ENCODE data around the gene GRM3. TPM values are rescaled to one million over a fixed set of nuclear protein-coding genes. Genes with fewer than 3 reads are reported as not detected.

GRM3 gene
- total and polyA plus RNA-seq, 7 donors, result 0.03 TPM; not detected in 6

DNA sequence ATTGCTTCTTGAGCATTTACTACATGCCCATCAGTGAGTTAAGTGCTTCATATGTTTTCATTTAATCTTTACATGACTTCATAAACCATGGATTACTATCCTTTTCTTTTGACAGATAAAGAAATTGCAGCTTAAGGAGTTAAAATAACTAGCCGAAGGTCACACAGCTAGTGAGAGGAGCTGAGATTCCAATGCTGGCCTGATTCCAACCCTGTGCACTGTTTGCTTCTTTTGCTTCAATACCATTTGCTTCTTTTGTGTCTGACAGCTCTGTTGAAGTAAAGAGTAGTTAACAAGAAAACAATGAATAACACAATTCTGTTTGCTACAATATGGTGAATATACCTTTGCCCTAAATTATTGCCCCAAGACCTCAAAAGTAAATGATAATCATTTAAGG, 132.4 kb downstream of the GRM3 start:
- no peak for ATAC-seq
- H3K27me3 ChIP-seq (ENCODE audit: insufficient read depth in 3 of 3, low read length in 2 of 3), result no peaks in the 10 kb centered on the region
- intact Hi-C loops (cut with DNase I), result no loop called here
- H3K4me3 ChIP-seq, result no peak overlapping the region
- WGBS, 3 donors, result 10 to 18% (median 14%) methylated on average over 1 of the region's 1 CpG
- H3K27ac ChIP-seq, result no peak overlapping the region
- no peaks in the 10 kb centered on the region for H3K9me3 ChIP-seq
- no peaks in the 10 kb centered on the region for H3K4me1 ChIP-seq
- no peak for DNase-seq
- TF ChIP-seq, protein P1, sequence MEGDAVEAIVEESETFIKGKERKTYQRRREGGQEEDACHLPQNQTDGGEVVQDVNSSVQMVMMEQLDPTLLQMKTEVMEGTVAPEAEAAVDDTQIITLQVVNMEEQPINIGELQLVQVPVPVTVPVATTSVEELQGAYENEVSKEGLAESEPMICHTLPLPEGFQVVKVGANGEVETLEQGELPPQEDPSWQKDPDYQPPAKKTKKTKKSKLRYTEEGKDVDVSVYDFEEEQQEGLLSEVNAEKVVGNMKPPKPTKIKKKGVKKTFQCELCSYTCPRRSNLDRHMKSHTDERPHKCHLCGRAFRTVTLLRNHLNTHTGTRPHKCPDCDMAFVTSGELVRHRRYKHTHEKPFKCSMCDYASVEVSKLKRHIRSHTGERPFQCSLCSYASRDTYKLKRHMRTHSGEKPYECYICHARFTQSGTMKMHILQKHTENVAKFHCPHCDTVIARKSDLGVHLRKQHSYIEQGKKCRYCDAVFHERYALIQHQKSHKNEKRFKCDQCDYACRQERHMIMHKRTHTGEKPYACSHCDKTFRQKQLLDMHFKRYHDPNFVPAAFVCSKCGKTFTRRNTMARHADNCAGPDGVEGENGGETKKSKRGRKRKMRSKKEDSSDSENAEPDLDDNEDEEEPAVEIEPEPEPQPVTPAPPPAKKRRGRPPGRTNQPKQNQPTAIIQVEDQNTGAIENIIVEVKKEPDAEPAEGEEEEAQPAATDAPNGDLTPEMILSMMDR (IDR thresholded peaks at IDR 0.05), result no peak
- H3K36me3 ChIP-seq (ENCODE audit: insufficient read depth in 1 of 2, low read depth in 1 of 2), result no peaks in the 10 kb centered on the region

DNA sequence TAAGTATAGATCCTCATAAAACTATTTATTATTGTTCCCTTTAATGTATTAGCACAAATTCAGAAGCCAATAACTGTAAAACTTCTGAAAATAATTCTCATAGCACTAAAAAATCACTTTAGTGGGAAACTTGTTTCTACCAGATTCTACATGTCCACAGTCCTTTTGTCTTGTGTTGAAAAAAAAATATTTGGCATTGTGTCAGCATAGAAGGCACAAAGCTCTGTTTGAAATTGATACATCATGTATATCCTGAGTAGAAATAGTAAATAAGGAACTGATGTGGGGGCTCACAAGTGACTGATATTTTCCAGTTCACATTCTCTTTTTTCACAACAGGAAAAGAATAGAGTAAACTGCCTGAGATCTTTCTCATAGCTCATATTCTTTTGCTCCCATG, 134.6 kb downstream of the GRM3 start:
- ATAC-seq (no peak), DNase-seq (no peak)
- H3K27me3 ChIP-seq (ENCODE audit: insufficient read depth in 3 of 3, low read length in 2 of 3), result no peaks in the 10 kb centered on the region
- no peak overlapping the region for H3K4me3 ChIP-seq
- TF ChIP-seq, protein P1 (IDR thresholded peaks at IDR 0.05), result no peak
- intact Hi-C loops (cut with DNase I), result no loop called here
- H3K27ac ChIP-seq, result no peak overlapping the region
- H3K36me3 ChIP-seq (ENCODE audit: insufficient read depth in 1 of 2, low read depth in 1 of 2), result no peaks in the 10 kb centered on the region
- H3K9me3 ChIP-seq, result no peaks in the 10 kb centered on the region
- H3K4me1 ChIP-seq, result no peaks in the 10 kb centered on the region

DNA sequence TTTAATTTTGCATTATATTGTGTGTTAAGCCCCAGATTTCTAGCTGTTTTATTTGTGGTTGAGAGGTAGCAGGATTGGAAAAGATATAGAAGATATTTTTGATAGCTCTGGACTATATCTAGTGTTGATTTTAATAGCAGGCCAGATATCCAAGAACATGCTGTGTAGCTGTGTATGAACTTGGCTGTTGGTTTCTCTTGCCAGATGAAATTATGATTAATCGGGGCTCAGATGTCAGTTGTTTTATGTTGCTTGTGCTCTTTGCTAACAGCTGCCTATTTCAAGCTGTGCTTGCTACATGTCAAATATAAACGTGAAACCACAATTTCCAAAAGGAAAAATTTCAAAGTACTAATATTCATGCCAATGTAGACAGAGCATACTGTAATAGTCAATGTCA, 141.1 kb downstream of the GRM3 start:
- H3K27me3 ChIP-seq (ENCODE audit: insufficient read depth in 3 of 3, low read length in 2 of 3), result no peaks in the 10 kb centered on the region
- H3K4me1 ChIP-seq, result no peaks in the 10 kb centered on the region
- ATAC-seq, result peak; percentile 67 to 98 (median 76)
- WGBS, 3 donors, result 14 to 17% (median 14%) methylated on average over 2 of the region's 2 CpGs
- DNase-seq, result no peak
- H3K9me3 ChIP-seq, result no peaks in the 10 kb centered on the region
- H3K4me3 ChIP-seq, result no peak overlapping the region
- no peaks in the 10 kb centered on the region for H3K36me3 ChIP-seq (ENCODE audit: insufficient read depth in 1 of 2, low read depth in 1 of 2)
- H3K27ac ChIP-seq, result no peak overlapping the region
- TF ChIP-seq, protein P1 (IDR thresholded peaks at IDR 0.05), result no peak
- intact Hi-C loops (cut with DNase I), result no loop called here

DNA sequence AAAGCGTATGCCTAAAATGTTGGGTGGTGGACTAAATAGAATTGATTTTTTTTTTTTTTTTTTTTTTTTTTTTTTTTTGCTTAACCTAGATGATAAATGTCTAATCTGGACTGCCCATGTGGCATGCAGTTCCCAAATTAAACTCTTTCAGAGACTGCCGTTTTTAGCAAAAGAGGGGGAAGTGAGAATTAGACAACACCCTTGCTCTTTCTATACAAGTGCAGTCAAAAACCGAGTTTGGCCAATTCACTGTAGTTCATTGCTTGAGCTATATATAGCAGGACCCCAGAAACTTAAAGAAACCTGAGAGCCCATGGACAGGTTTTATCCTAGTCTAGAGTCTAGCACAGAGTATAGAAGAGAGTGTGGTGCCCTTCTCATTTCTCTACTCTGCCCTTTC, 141.9 kb downstream of the GRM3 start:
- Histone ChIP-seq H3K27me3 (ENCODE audit: insufficient read depth in 3 of 3, low read length in 2 of 3) (no peaks in the 10 kb centered on the region), H3K36me3 (ENCODE audit: insufficient read depth in 1 of 2, low read depth in 1 of 2) (no peaks in the 10 kb centered on the region), H3K4me1 (no peaks in the 10 kb centered on the region), H3K27ac (no peak overlapping the region), H3K4me3 (no peak overlapping the region), H3K9me3 (no peaks in the 10 kb centered on the region)
- 53 to 84% (median 69%) methylated on average over 3 of the region's 3 CpGs for WGBS, 3 donors
- no peak for DNase-seq
- ATAC-seq, result peak in 1 of 4 donors; percentile 39
- intact Hi-C loops (cut with DNase I), result no loop called here
- TF ChIP-seq, protein P1 (IDR thresholded peaks at IDR 0.05), result no peak

DNA sequence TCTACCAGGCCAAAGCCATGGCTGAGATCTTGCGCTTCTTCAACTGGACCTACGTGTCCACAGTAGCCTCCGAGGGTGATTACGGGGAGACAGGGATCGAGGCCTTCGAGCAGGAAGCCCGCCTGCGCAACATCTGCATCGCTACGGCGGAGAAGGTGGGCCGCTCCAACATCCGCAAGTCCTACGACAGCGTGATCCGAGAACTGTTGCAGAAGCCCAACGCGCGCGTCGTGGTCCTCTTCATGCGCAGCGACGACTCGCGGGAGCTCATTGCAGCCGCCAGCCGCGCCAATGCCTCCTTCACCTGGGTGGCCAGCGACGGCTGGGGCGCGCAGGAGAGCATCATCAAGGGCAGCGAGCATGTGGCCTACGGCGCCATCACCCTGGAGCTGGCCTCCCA, 142.7 kb downstream of the GRM3 start:
- WGBS, 3 donors, result 97 to 100% (median 98%) methylated on average over 36 of the region's 36 CpGs
- TF ChIP-seq, protein P1 (IDR thresholded peaks at IDR 0.05), result no peak
- H3K4me3 ChIP-seq, result no peak overlapping the region
- no peaks in the 10 kb centered on the region for H3K27me3 ChIP-seq (ENCODE audit: insufficient read depth in 3 of 3, low read length in 2 of 3)
- intact Hi-C loops (cut with DNase I), result no loop called here
- H3K4me1 ChIP-seq, result no peaks in the 10 kb centered on the region
- no peak overlapping the region for H3K27ac ChIP-seq
- DNase-seq, result peak in 1 of 2 donors; percentile 42
- no peak for ATAC-seq
- H3K36me3 ChIP-seq (ENCODE audit: insufficient read depth in 1 of 2, low read depth in 1 of 2), result no peaks in the 10 kb centered on the region
- H3K9me3 ChIP-seq, result no peaks in the 10 kb centered on the region
